Measurements from ENCODE around the gene MTF1.
"Not testable (repeated sequence)": the region's sequence is repeated elsewhere in the genome, so short reads cannot be mapped to it uniquely, and the experiment has no call there.

The MTF1 gene

DNA sequence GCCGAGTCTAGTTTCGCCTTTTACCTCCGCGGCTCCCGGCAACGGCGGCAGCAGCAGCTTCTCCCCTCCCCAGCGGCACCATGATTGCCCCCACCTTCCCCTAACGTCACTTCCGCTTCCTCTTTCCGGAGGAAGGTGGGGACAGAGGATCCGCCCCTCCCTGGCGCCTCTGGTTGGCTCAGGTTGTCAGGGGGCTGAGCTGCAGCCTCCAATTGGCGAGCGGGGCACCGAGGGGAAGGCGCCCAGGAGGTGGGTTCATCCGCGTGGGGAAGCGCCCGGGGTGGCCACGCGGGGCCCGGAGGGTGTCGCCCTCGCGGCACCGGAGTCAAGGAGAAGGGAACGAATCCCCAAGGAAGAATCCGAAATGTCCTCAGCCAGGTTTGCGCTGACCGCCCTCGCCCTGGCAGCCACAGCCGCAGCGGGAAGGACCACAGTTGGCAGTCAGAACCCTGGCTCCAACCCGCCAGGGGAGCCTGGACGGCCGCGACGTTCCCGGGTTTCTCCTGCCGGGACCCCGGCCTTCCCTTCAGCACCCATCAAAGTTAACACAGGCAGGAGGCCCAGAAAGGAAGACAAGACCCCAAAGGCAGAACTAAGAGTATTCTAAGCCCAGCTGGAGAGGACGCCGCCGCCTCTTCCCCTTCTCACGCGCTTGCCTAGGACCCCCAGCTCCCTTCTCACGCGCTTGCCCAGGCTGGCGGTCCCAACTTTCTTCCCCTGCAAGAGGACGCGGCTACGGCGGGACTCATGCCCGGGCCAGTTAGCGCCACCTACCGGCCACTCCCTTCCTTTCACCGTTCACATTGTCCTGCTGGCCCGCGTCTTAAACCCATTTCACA, at the start of gene MTF1:
MTF1 (minus strand) TSS at position 86 of the 839 bp plus-strand sequence. CDS start 1,934 bp downstream, outside the sequence.
- Mint-ChIP-seq H3K36me3 (ENCODE audit: low read depth) (peaks cover 34% of the 10 kb centered on the region), H3K4me1 (peaks cover 42% of the 10 kb centered on the region)

DNA sequence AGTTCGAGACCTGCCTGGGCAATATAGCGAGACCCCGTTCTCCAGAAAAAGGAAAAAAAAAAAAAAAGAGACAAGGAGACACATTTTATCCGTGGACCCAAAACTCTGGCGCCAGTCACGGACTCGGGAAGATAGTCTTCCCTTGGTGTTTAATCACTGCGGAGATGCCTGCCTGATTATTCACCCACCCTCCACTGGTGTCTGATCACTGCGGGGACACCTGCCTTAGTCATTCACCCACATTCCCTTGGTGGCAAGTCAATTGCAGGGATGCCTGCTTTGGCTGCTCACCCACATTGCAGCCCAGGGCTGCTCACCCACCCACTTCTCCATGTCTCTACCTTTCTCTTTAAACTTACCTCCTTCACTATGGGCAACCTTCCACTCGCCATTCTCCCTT, 49.1 kb upstream of the MTF1 start:
- not testable (repeated sequence) for H3K27ac Mint-ChIP-seq, ATAC-seq, H3K4me1 Mint-ChIP-seq, H3K27me3 Mint-ChIP-seq, H3K4me3 Mint-ChIP-seq, DNase-seq
- peaks cover 18% of the 10 kb centered on the region for H3K9me3 Mint-ChIP-seq
- peaks cover 32% of the 10 kb centered on the region for H3K36me3 Mint-ChIP-seq (ENCODE audit: low read depth)

More for the DNA sequence above, at the start of gene MTF1:
- H3K9me3 Mint-ChIP-seq, result no peaks in the 10 kb centered on the region
- peak within 1 kb of the TSS; percentile 98 for H3K27ac Mint-ChIP-seq
- H3K4me3 Mint-ChIP-seq, result peak within 1 kb of the TSS; percentile 97
- DNase-seq (peak; percentile 97), ATAC-seq (peak; percentile 99)
- no peaks in the 10 kb centered on the region for H3K27me3 Mint-ChIP-seq

DNA sequence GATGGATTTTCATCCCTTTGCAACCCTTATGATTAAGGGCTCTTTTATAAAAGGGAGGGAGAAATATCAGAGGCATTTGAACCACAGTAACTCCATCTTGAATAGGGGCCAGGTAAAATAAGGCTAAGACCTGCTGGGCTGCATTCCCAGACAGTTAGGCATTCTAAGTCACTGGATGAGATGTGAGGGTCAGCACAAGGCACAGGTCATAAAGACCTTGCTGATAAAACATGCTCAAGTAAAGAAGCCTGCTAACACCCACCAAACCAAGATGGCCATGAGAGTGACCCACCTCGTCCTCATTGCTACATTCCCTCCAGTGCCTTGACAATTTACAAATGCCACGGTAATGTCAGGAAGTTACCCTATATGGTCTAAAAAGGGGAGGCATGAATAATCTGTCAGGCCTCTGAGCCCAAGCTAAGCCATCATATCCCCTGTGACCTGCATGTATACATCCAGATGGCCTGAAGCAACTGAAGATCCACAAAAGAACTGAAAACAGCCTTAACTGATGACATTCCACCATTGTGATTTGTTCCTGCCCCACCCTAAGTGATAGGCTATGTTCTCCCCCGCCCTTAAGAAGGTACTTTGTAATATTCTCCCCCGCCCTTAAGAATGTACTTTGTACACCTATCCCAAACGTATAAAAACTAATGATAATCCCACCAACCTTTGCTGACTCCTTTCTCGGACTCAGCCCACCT, 48.2 kb upstream of the MTF1 start:
- ATAC-seq, H3K27me3 Mint-ChIP-seq, H3K4me1 Mint-ChIP-seq, H3K4me3 Mint-ChIP-seq, DNase-seq, H3K27ac Mint-ChIP-seq: not testable (repeated sequence)
- H3K9me3 Mint-ChIP-seq, result peaks cover 18% of the 10 kb centered on the region
- peaks cover 32% of the 10 kb centered on the region for H3K36me3 Mint-ChIP-seq (ENCODE audit: low read depth)

DNA sequence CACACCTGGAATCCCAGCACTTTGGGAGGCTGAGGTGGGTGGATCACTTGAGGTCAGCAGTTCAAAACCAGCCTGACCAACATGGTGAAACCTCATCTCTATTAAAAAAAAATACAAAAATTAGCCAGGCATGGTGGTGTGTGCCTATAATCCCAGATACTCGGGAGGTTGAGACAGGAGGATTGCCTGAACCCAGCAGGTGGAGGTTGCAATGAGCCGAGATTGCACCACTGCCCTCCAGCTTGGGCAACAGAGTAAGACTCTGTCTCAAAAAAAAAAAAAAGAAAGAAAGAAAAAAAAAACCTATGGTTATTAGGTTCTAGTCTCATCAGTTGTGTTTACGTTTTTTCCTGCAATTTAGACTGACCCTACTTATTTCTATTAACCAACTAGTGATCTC, 47.2 kb upstream of the MTF1 start:
- Mint-ChIP-seq H3K4me1 (peaks cover 12% of the 10 kb centered on the region), H3K9me3 (peaks cover 18% of the 10 kb centered on the region), H3K36me3 (ENCODE audit: low read depth) (peaks cover 36% of the 10 kb centered on the region)
- H3K27ac Mint-ChIP-seq, H3K27me3 Mint-ChIP-seq, H3K4me3 Mint-ChIP-seq, DNase-seq, ATAC-seq: not testable (repeated sequence)

DNA sequence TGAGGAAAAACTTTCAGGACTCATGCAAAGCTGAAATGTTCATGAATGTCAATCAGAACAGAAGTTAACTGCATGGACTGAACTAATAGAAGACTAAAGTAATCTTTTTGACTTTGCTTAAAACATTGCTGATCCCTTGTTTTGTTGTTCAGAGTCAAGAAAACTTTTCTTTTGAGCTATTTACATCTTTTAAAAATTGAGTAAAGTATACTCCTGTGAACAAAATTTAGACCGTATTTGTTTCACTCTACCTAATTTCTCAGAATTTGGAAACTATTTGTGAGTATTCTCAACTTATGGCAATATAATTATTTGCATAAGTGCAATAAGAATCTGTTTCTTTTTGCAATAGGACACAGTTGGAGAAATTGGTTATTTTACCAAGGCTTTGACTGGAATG, 46.3 kb upstream of the MTF1 start:
- no peak for ATAC-seq

DNA sequence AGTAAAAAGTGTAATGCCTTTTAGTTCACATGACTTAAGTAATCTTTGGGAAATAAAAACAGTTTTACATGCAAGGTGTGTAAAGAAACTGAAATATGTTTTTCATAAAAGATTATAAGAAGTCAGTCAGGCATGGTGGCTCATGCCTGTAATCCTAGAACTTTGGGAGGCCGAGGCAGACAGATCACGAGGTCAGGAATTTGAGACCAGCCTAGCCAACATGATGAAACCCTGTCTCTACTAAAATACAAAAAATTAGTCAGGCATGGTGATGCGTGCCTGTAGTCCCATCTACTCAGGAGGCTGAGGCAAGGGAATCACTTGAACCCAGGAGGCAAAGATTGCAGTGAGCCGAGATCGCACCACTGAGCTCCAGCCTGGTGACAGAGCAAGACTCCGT, 44.5 kb upstream of the MTF1 start:
- peaks cover 22% of the 10 kb centered on the region for H3K4me1 Mint-ChIP-seq
- not testable (repeated sequence) for H3K4me3 Mint-ChIP-seq, H3K27me3 Mint-ChIP-seq, DNase-seq, H3K27ac Mint-ChIP-seq, ATAC-seq
- H3K36me3 Mint-ChIP-seq (ENCODE audit: low read depth), result peaks cover 39% of the 10 kb centered on the region
- peaks cover 16% of the 10 kb centered on the region for H3K9me3 Mint-ChIP-seq

More for the DNA sequence above, 46.3 kb upstream of the MTF1 start:
- H3K4me3 Mint-ChIP-seq, result no peak overlapping the region
- H3K9me3 Mint-ChIP-seq, result peaks cover 18% of the 10 kb centered on the region
- H3K36me3 Mint-ChIP-seq (ENCODE audit: low read depth), result peaks cover 41% of the 10 kb centered on the region
- no peaks in the 10 kb centered on the region for H3K27me3 Mint-ChIP-seq
- peaks cover 20% of the 10 kb centered on the region for H3K4me1 Mint-ChIP-seq
- no peak overlapping the region for H3K27ac Mint-ChIP-seq
- no peak for DNase-seq

DNA sequence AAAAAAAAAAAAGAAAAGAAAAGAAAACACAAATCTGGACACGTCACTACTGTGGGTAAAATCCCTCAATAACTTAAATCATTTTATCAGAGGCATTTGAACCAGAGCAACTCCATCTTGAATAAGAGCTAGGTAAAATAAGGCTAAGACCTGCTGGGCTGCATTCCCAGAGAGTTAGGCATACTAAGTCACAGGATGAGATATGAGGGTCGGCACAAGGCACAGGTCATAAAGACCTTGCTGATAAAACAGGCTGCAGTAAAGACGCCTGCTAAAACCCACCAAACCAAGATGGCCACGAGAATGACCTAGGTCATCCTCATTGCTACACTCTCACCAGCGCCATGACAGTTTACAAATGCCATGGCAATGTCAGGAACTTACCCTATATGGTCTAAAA, 43.6 kb upstream of the MTF1 start:
- ATAC-seq (no peak), DNase-seq (no peak)
- Mint-ChIP-seq H3K9me3 (peaks cover 10% of the 10 kb centered on the region), H3K27me3 (no peaks in the 10 kb centered on the region), H3K36me3 (ENCODE audit: low read depth) (peaks cover 31% of the 10 kb centered on the region), H3K27ac (no peak overlapping the region), H3K4me1 (peaks cover 22% of the 10 kb centered on the region), H3K4me3 (no peak overlapping the region)

DNA sequence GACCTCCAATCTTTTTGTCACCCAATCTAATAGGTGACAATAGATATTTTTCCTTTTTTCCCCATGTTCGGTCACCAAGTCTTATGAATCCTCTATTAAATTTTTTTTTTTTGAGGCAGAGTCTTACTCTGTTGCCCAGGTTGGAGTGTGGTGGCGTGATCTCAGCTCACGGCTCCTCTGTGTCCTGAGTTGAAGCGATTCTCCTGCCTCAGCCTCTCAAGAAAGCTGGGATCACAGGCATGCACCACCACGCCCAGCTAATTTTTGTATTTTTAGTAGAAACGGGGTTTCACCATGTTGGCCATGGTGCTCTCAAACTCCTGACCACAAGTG, 42.5 kb upstream of the MTF1 start:
- ATAC-seq, result no peak
- Mint-ChIP-seq H3K9me3 (peaks cover 3% of the 10 kb centered on the region), H3K4me1 (peaks cover 22% of the 10 kb centered on the region), H3K4me3 (peak overlapping the region; percentile 45), H3K27me3 (no peaks in the 10 kb centered on the region), H3K27ac (peak overlapping the region; percentile 93), H3K36me3 (ENCODE audit: low read depth) (peaks cover 22% of the 10 kb centered on the region)
- DNase-seq, result no peak

DNA sequence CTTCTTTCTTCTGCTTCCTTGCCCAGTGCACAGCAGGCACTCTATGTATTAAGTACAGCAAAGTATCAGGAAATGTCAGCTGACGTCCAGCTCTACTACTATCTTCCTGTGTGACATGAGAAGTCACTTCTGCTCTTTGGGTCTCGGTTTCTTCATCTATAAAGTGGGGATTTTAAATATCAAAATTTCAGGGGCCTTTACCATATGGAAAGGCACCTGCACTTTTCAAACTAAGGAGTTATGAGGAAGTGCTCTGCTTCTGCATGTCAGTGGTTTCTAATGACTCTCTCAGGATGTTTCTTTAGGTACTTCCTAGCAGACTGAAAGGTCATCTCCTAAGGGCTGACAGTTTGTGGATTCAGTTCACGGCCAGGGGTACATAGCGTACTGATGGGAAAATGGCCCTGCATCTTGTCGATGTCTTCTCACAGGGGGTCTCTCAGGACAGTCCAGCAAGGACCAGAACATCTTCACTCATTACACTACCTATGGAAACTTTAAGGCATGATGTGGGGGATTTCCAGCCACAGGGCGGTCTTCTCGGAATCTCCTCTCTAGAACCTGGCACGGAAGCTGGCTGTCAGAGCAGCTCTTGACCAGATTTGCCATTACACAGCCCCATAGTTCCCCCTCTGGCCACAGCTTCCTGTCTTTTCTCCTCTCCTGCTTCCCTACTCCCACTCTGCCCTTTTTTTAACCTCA, 42.0 kb upstream of the MTF1 start:
- Mint-ChIP-seq H3K27ac (peak overlapping the region; percentile 93), H3K36me3 (ENCODE audit: low read depth) (peaks cover 19% of the 10 kb centered on the region), H3K4me3 (peak overlapping the region; percentile 45), H3K4me1 (peaks cover 22% of the 10 kb centered on the region), H3K9me3 (no peaks in the 10 kb centered on the region), H3K27me3 (no peaks in the 10 kb centered on the region)
- ATAC-seq (peak; percentile 75), DNase-seq (peak; percentile 31)

DNA sequence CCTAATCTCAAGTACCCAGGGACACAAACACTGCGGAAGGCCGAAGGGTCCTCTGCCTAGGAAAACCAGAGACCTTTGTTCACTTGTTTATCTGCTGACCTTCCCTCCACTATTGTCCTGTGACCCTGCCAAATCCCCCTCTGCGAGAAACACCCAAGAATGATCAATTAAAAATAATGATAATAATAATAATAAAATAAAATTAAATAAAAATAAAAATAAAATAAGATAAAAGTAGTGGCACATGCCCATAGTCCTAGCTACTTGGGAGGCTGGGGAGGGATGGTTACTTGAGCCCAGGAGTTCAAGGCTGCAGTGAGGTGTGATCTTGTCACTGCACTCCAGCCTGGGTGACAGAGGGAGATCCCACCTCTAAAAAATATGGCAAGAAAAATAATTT, 38.2 kb upstream of the MTF1 start:
- not testable (repeated sequence) for ATAC-seq, H3K9me3 Mint-ChIP-seq, DNase-seq, H3K27me3 Mint-ChIP-seq, H3K4me3 Mint-ChIP-seq, H3K27ac Mint-ChIP-seq
- peaks cover 17% of the 10 kb centered on the region for H3K4me1 Mint-ChIP-seq
- peaks cover 13% of the 10 kb centered on the region for H3K36me3 Mint-ChIP-seq (ENCODE audit: low read depth)

DNA sequence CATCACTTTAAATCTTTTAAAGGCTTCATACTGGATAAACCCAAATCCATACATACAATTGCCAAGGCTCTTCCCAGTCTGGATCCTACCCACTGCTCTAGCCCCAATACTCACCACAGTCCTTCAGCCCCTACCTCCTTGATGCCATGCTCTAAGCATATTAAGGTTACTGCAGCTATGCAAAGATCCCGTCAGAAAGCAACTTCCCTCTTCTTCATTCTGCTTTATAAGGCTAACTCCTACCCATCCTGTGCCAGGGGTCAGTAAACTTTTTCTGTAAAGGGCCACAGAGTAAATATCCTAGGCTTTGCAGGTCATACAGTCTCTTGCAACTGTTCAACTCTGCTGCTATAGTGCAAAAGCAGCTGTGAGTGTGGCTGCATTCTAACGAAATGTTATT, 34.3 kb upstream of the MTF1 start:
- H3K9me3 Mint-ChIP-seq, result no peaks in the 10 kb centered on the region
- DNase-seq (no peak), ATAC-seq (no peak)
- H3K4me1 Mint-ChIP-seq, result peaks cover 6% of the 10 kb centered on the region
- peaks cover 10% of the 10 kb centered on the region for H3K36me3 Mint-ChIP-seq (ENCODE audit: low read depth)
- no peaks in the 10 kb centered on the region for H3K27me3 Mint-ChIP-seq
- H3K27ac Mint-ChIP-seq, result peak overlapping the region; percentile 14
- no peak overlapping the region for H3K4me3 Mint-ChIP-seq

DNA sequence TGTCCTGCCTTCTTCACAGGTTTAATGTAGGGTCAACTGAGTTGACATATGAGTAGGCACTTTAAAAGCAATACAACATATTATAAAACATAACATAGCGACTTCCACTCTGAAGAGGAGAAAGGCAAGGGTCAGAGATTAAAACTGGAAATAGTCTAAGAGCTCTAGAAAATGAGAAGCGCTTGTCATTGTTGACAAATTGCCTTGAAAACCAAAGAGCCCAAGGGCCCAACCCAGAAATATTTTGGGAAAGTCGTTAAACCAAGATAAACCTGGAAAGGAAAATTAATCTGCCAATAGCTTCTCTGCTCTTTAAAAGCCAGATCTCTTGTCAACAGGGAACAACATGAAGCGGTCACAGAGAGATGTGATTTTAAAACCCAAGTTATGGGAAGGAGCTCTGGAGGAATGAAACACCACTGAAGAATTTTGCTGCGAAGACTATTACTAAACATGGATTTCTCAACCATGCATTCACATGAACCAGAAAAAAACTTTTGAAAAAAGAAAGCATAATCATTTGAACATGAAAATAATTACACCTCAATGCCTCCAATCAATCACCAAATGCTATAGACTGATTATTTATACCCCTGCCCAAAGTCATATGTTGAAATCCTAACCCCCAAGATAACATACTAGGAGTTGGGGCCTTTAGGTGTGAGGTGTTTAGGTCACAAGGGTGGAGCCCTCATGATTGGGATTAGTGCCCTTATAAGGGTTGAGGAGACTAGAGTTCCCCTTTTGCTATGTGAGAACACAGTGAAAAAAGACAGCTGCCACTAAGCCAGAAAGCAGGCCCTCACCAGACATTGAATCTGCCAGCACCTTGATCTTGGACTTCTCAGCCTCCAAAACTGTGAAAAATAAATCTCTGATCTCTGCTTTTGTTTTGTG, 33.0 kb upstream of the MTF1 start:
- peaks cover 6% of the 10 kb centered on the region for H3K4me1 Mint-ChIP-seq
- no peaks in the 10 kb centered on the region for H3K9me3 Mint-ChIP-seq
- H3K27ac Mint-ChIP-seq, result no peak overlapping the region
- H3K27me3 Mint-ChIP-seq, result no peaks in the 10 kb centered on the region
- no peak for ATAC-seq
- H3K36me3 Mint-ChIP-seq (ENCODE audit: low read depth), result peaks cover 17% of the 10 kb centered on the region
- H3K4me3 Mint-ChIP-seq, result no peak overlapping the region
- DNase-seq, result no peak

DNA sequence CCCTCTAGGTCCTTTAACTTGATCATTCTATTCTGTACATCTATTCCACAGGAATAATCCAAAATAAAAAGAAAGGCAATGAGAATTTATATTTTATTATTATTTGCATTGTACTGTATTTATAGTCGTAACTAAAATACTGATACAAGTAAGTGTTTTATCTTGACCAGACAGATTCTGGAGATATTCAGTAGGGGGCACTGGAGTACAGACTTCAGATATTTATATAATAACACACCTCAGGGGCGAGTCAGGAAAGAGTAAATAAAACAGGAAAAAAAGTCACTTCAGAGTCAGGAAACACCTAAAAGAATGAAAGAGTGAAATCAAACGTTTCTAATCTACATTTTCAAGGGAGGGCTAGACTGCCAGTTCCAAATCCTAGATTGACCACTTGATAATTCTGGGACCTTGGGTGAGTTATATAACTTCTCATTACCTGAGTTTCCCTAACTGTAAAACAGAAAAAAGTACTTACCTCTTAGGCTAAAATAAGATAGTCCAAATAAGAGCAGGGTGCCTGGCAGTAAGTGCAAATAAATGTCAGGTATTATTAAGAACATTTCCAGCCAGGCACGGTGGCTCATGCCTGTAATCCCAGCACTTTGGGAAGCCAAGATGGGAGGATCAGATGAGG, 31.1 kb upstream of the MTF1 start:
- Mint-ChIP-seq H3K4me3 (no peak overlapping the region), H3K27me3 (no peaks in the 10 kb centered on the region), H3K36me3 (ENCODE audit: low read depth) (peaks cover 30% of the 10 kb centered on the region), H3K4me1 (peaks cover 6% of the 10 kb centered on the region), H3K9me3 (no peaks in the 10 kb centered on the region), H3K27ac (no peak overlapping the region)
- no peak for DNase-seq
- ATAC-seq, result peak; percentile 43

Measured in activated naive CD8-positive, alpha-beta T cell treated with anti-CD3 and anti-CD28 coated beads, Interleukin-2, amount 50 U/mL, for 24 hours (primary cell).